Activated naive CD8-positive, alpha-beta T cell treated with anti-CD3 and anti-CD28 coated beads, Interleukin-2, amount 50 U/mL, for 24 hours (primary cell): ENCODE results near the gene TEKT5.

ENCODE experiments used
- ATAC-seq: fragments of 150-1000 bp; cut with Tn5 transposase; one replicate; pipeline ENCODE4 v1.10.0; 2021
- DNase-seq: peaks from one replicate; pipeline ENCODE4 v3.0.0; 2021
- H3K27ac Mint-ChIP-seq: one replicate; pipeline ENCODE4 v1.8.0; 2021; ENCODE audit warnings: mild to moderate bottlenecking, mixed read lengths
- H3K27me3 Mint-ChIP-seq: one replicate; pipeline ENCODE4 v1.8.0; 2021; ENCODE audit warnings: mixed read lengths
- H3K36me3 Mint-ChIP-seq: one replicate; pipeline ENCODE4 v1.8.0; 2021; ENCODE audit warnings: low read depth, mixed read lengths
- H3K4me1 Mint-ChIP-seq: one replicate; pipeline ENCODE4 v1.8.0; 2021; ENCODE audit warnings: mixed read lengths
- H3K4me3 Mint-ChIP-seq: one replicate; pipeline ENCODE4 v1.8.0; 2021; ENCODE audit warnings: mild to moderate bottlenecking, moderate library complexity, mixed read lengths
- H3K9me3 Mint-ChIP-seq: one replicate; pipeline ENCODE4 v1.8.0; 2021; ENCODE audit warnings: mixed read lengths

TEKT5 gene

GRCh38 chr16:10584981-10585438, 109.7 kb downstream of the TEKT5 start:
- Mint-ChIP-seq H3K4me1 (peaks cover 2% of the 10 kb centered on the region), H3K4me3 (no peak overlapping the region), H3K9me3 (no peaks in the 10 kb centered on the region), H3K27me3 (peaks cover 40% of the 10 kb centered on the region), H3K27ac (no peak overlapping the region), H3K36me3 (no peaks in the 10 kb centered on the region)
- no peak for DNase-seq
- ATAC-seq = no peak

- Mint-ChIP-seq H3K36me3 (no peaks in the 10 kb centered on the region), H3K27me3 (peaks cover 53% of the 10 kb centered on the region)
- ATAC-seq = no peak
Observed at GRCh38 chr16:10583269-10583668, 111.5 kb downstream of the TEKT5 start.

GRCh38 chr16:10581507-10581906, 113.2 kb downstream of the TEKT5 start:
- no peak for DNase-seq
- Mint-ChIP-seq H3K27me3 (peaks cover 60% of the 10 kb centered on the region), H3K4me1 (peaks cover 2% of the 10 kb centered on the region), H3K27ac (no peak overlapping the region), H3K4me3 (no peak overlapping the region), H3K9me3 (no peaks in the 10 kb centered on the region), H3K36me3 (no peaks in the 10 kb centered on the region)
- no peak for ATAC-seq

More at GRCh38 chr16:10583269-10583668, 111.5 kb downstream of the TEKT5 start:
- Mint-ChIP-seq H3K4me3 (no peak overlapping the region), H3K27ac (no peak overlapping the region), H3K4me1 (peaks cover 2% of the 10 kb centered on the region), H3K9me3 (no peaks in the 10 kb centered on the region)
- no peak for DNase-seq

DNA sequence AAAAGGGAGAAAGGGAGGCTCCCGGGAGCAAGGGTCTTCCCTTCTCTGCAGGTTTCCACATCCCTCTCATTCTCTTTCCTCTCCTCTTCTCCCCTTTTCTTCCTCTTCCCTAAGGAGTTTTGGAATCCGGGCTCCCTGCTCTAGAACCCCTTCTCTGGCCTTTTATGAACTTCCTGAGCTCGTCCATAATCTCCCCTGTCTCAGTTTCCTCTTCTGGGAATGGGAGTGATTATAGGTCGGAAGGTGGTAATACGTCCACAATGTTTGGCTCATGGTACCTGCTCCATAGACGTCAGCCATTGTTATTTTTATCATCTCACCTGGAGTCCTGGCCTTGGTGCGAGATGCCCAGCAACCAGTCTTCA, 113.9 kb downstream of the TEKT5 start:
- H3K27me3 Mint-ChIP-seq = peaks cover 56% of the 10 kb centered on the region
- H3K27ac Mint-ChIP-seq = no peak overlapping the region
- H3K4me3 Mint-ChIP-seq = peak overlapping the region; percentile 32
- DNase-seq (no peak), ATAC-seq (no peak)
- no peaks in the 10 kb centered on the region for H3K36me3 Mint-ChIP-seq
- no peaks in the 10 kb centered on the region for H3K9me3 Mint-ChIP-seq
- H3K4me1 Mint-ChIP-seq = peaks cover 2% of the 10 kb centered on the region

- DNase-seq (no peak), ATAC-seq (peak; percentile 30)
- peaks cover 2% of the 10 kb centered on the region for H3K4me1 Mint-ChIP-seq
- peaks cover 56% of the 10 kb centered on the region for H3K27me3 Mint-ChIP-seq
- H3K9me3 Mint-ChIP-seq = no peaks in the 10 kb centered on the region
- H3K36me3 Mint-ChIP-seq = no peaks in the 10 kb centered on the region
- H3K4me3 Mint-ChIP-seq = peak within 1 kb of the TSS; percentile 32
- no peak within 1 kb of the TSS for H3K27ac Mint-ChIP-seq
Observed at GRCh38 chr16:10579965-10580882, 114.5 kb downstream of the TEKT5 start, which contains the start of gene EMP2. Gene EMP2 (minus strand): TSS chr16:10580598. CDS start chr16:10547617, 32,981 bp downstream.

- Mint-ChIP-seq H3K27ac (no peak overlapping the region), H3K27me3 (peaks cover 54% of the 10 kb centered on the region), H3K9me3 (no peaks in the 10 kb centered on the region), H3K4me3 (no peak overlapping the region), H3K4me1 (peaks cover 2% of the 10 kb centered on the region), H3K36me3 (no peaks in the 10 kb centered on the region)
- DNase-seq (no peak), ATAC-seq (no peak)
Observed at GRCh38 chr16:10579575-10579964, 115.2 kb downstream of the TEKT5 start.

DNA sequence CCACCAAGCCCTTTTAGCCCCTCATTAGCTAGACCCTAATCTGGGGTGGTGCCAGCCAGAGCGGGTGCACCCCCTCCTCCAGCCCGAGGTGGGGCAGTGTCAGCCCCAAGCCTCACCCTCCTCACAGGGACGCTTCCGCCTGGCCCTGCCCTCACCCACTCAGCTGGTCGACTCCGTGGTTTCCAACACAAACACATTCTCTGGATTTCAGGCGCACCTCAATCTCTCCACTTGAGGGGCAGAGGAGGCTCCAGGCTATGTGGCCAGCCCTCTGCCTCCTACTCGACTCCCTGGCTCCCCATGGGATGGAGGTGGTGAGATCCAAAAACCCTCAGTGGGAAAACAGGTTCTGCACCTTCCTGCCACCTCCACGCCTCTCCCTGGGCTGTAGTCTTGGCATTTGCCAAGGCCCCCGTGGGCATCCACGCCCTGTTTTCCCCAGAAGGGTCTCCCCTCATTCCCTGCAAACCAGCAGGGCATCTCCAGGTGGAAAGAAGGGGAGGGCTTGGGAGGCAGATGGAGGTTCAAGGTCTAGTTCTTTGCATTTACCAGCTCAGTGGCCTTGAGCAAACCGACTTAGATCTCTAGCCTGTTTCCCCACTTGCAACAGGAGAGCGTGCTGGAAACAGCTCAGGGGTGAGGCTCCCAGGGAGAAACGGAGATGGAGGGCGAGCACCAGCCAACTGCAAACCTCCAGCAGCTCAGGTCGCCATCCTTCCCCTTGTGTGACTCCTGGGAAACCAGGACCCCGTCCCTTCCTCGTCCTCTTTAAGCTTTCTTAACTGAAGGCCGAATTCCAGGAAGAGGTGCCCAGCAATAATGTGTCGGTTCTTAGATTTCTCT, 116.0 kb downstream of the TEKT5 start:
- Mint-ChIP-seq H3K36me3 (no peaks in the 10 kb centered on the region), H3K4me1 (peaks cover 2% of the 10 kb centered on the region), H3K27me3 (peaks cover 53% of the 10 kb centered on the region), H3K27ac (no peak overlapping the region), H3K4me3 (no peak overlapping the region), H3K9me3 (no peaks in the 10 kb centered on the region)
- no peak for ATAC-seq
- no peak for DNase-seq
